ENCODE data around the gene XG.

DNA sequence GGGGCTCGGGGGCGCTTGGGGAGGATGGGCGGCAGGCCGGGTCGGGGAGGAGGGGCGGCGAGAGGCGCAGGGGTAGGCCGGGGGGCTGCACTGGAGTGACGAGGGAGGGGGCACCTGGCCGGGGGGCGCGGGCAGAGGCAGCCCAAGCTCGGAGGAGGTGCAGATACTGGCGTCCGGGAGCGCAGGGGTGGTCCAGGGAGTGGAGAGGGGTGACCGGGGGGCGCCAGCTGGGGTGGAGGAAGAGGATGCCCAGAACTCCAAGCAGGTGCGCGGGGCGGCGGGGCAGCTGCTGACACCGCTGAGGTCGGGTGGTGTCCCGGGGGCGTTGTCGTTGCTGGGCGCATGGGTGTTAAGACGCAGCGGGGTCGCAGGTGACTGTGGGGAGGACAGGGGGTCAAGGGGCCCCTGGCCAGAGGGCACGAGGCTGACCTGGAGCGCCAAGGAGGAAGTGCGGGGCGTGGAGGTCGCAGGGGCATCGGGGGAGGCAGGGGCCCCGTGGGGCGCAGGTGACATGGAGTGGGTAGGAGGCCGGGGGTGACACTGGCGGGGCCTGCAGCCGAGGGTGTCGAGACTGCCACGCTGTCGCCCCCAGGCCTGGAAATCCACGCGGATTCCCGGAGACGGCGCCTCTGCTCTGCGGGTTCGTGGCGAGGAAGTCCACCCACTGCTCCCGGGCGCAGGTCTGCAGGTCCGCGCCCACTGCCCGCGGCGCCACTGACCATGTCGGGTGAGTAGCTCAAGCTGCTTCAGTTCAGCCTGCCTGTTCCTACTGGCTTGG lies 77.8 kb downstream of the XG start:
- TF ChIP-seq, protein P1, sequence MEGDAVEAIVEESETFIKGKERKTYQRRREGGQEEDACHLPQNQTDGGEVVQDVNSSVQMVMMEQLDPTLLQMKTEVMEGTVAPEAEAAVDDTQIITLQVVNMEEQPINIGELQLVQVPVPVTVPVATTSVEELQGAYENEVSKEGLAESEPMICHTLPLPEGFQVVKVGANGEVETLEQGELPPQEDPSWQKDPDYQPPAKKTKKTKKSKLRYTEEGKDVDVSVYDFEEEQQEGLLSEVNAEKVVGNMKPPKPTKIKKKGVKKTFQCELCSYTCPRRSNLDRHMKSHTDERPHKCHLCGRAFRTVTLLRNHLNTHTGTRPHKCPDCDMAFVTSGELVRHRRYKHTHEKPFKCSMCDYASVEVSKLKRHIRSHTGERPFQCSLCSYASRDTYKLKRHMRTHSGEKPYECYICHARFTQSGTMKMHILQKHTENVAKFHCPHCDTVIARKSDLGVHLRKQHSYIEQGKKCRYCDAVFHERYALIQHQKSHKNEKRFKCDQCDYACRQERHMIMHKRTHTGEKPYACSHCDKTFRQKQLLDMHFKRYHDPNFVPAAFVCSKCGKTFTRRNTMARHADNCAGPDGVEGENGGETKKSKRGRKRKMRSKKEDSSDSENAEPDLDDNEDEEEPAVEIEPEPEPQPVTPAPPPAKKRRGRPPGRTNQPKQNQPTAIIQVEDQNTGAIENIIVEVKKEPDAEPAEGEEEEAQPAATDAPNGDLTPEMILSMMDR (IDR thresholded peaks at IDR 0.05; ENCODE audit: insufficient read depth, low read length, poor library complexity, severe bottlenecking), result no peak
- TF ChIP-seq EZH2phosphoT487 (conservative IDR thresholded peaks at IDR 0.05; ENCODE audit: low read length), result no peak

All from SU-DHL-6 (cell line).